GM12878 (cell line): ENCODE results near the gene CNTNAP5. TPM values are rescaled to one million over a fixed set of nuclear protein-coding genes. Genes with fewer than 3 reads are reported as not detected.

Experiments
- ATAC-seq: fragments of 200-7000 bp; cut with Tn5 transposase; 3 replicates; pipeline ENCODE4 v1.9.1; 2020; ENCODE audit warnings: mild to moderate bottlenecking, moderate library complexity
- BruUV-seq: library from RNA; stranded (reverse); fragments of 400-500 nt; replicated peaks from 2 replicates; lab custom pipeline; 2021; lab: Mats Ljungman, UMichigan
- CTCF ChIA-PET: fragments of 300-600 bp; sonication (Branson Sonifier 250); formaldehyde crosslinking; extraction: SDS; loops from one replicate; lab custom pipeline; 2021; ENCODE audit warnings: inconsistent platforms; lab: Yijun Ruan, JAX
- POLR2A ChIA-PET: fragments of 350-600 bp; formaldehyde crosslinking; extraction: SDS; loops from one replicate; lab custom pipeline; 2021; ENCODE audit warnings: inconsistent platforms; lab: Charles Lee
- RAD21 ChIA-PET: fragments of 300-600 bp; sonication (Branson Sonifier 250); formaldehyde crosslinking; loops from one replicate; lab custom pipeline; 2023; ENCODE audit warnings: antibody characterized with exemption; ENCODE audit not compliant: unreplicated experiment; lab: Charles Lee
- SMC1A ChIA-PET: fragments of 300-600 bp; sonication (Branson Sonifier 250); formaldehyde crosslinking; loops from one replicate; lab custom pipeline; 2023; ENCODE audit not compliant: unreplicated experiment, uncharacterized antibody; lab: Charles Lee
- DNase-seq: peaks from one replicate; pipeline ENCODE4 v3.0.0-alpha.2; 2011; ENCODE audit warnings: low read depth, low spot score
- FAIRE-seq: peaks from 3 replicates; lab custom pipeline; 2011; peaks lifted over from hg19 to GRCh38; lab: Jason Lieb, UNC
- H2AFZ ChIP-seq: 2 replicates; pipeline ENCODE4 v1.6.0; 2011; ENCODE audit warnings: low read depth, low read length, control low read depth; ENCODE audit not compliant: control insufficient read depth
- H3K27ac ChIP-seq: 2 replicates; pipeline ENCODE4 v1.5.1; 2011; ENCODE audit warnings: control low read depth; ENCODE audit not compliant: control insufficient read depth, insufficient read depth
- H3K27me3 ChIP-seq, 2 experiments: replicated peaks in 1 of 2; 2 replicates each; pipeline versions ENCODE4 v1.6.0 to v1.6.1; 2011; ENCODE audit warnings: low read length in 1 of 2; ENCODE audit not compliant: control insufficient read depth in 2 of 2, insufficient read depth in 2 of 2
- H3K36me3 ChIP-seq, 2 experiments: 2 replicates each; pipeline ENCODE4 v1.5.1; 2011; ENCODE audit warnings: low read length in 1 of 2; ENCODE audit not compliant: control insufficient read depth in 2 of 2, insufficient read depth in 2 of 2
- H3K4me1 ChIP-seq: 2 replicates; pipeline ENCODE4 v1.6.1; 2011; ENCODE audit warnings: mild to moderate bottlenecking, low read length, moderate library complexity, mixed read lengths; ENCODE audit not compliant: control insufficient read depth, insufficient read depth
- H3K4me2 ChIP-seq: 2 replicates; pipeline ENCODE4 v1.6.0; 2011; ENCODE audit warnings: control low read depth; ENCODE audit not compliant: control insufficient read depth, insufficient read depth
- H3K4me3 ChIP-seq: fragments of 200-600 bp; sonication (generic); 2 replicates; pipeline ENCODE4 v1.5.1; 2016
- H3K79me2 ChIP-seq: 2 replicates; pipeline ENCODE4 v1.6.0; 2011; ENCODE audit warnings: low read length; ENCODE audit not compliant: control insufficient read depth, insufficient read depth
- H3K9ac ChIP-seq: 2 replicates; pipeline ENCODE4 v1.8.0; 2011; ENCODE audit warnings: low read length, control low read depth, mixed read lengths; ENCODE audit not compliant: control insufficient read depth, insufficient read depth
- H3K9me3 ChIP-seq: replicated peaks from 3 replicates; pipeline ENCODE4 v1.5.1; 2011; ENCODE audit warnings: mild to moderate bottlenecking, low read length; ENCODE audit not compliant: control insufficient read depth, insufficient read depth
- H4K20me1 ChIP-seq: 2 replicates; pipeline ENCODE4 v1.6.0; 2011; ENCODE audit not compliant: control insufficient read depth, insufficient read depth
- CBX3 ChIP-seq: fragments of 200-600 bp; sonication (generic); IDR thresholded peaks from 2 replicates; pipeline ENCODE4 v1.6.1; 2016; ENCODE audit warnings: low read depth, borderline replicate concordance
- HDGF ChIP-seq: fragments of 450-650 bp; IDR thresholded peaks from 2 replicates; pipeline ENCODE4 v1.6.1; 2016; ENCODE audit warnings: antibody characterized with exemption
- KAT2A ChIP-seq: conservative IDR thresholded peaks from 2 replicates; pipeline ENCODE4 v1.6.1; 2011; ENCODE audit warnings: low read depth, low read length; ENCODE audit not compliant: control insufficient read depth
- NFXL1 ChIP-seq: fragments of 450-650 bp; IDR thresholded peaks from 2 replicates; pipeline ENCODE4 v1.6.1; 2017; ENCODE audit warnings: antibody characterized with exemption, mild to moderate bottlenecking, borderline replicate concordance
- SRF ChIP-seq, 2 experiments: IDR thresholded peaks; 2 replicates each; pipeline ENCODE4 v1.6.1; 2011; ENCODE audit warnings: low read depth in 2 of 2, low read length in 2 of 2, mild to moderate bottlenecking in 1 of 2, moderate library complexity in 1 of 2
- ZNF217 ChIP-seq: fragments of 450-650 bp; IDR thresholded peaks from 2 replicates; pipeline ENCODE4 v1.6.1; 2017; ENCODE audit warnings: antibody characterized with exemption, mild to moderate bottlenecking
- WGBS: methylation state at CpG from one replicate; pipeline ENCODE4 v1.1.6; 2016; ENCODE audit warnings: low lambda C conversion rate; ENCODE audit not compliant: insufficient replicate concordance, insufficient coverage; ENCODE audit errors: missing lambda C conversion rate; 5-methylcytosine and 5-hydroxymethylcytosine counted together
- in situ Hi-C: fragments of 300-500 bp; cut with MboI; formaldehyde crosslinking; loops from 9 replicates; pipeline ENCODE4 v1.14.3; 2018; ENCODE audit warnings: mixed read lengths
- intact Hi-C: fragments of 100-400 bp; cut with micrococcal nuclease; formaldehyde crosslinking; loops from one replicate; pipeline ENCODE4 v1.14.2; 2022; ENCODE audit not compliant: unreplicated experiment
- polyA plus RNA-seq, 11 experiments: library from polyadenylated mRNA; depleted of rRNA in 4 of 11; unstranded in 6 of 11; stranded (reverse) in 5 of 11; fragments of >200 nt; fragmentation: Nextera tagmentation in 4 of 11; fragmentation: Illumina TruSeq in 1 of 11; extraction: Ambion mirVana in 4 of 11; extraction: Trizol in 1 of 11; gene quantifications; 1 replicate in 1 of 11; 2 replicates in 10 of 11; pipeline versions ENCODE4 v1.2.1 to v1.2.3, GENCODE V29; 2011 to 2016; ENCODE audit warnings: inconsistent platforms in 2 of 11, missing spikeins in 2 of 11, low read depth in 1 of 11
- total RNA-seq, 4 experiments: library from RNA; depleted of rRNA in 3 of 4; stranded (reverse); fragments of >200 nt in 3 of 4; fragmentation: Illumina TruSeq in 1 of 4; extraction: Trizol in 1 of 4; gene quantifications; 2 replicates each; pipeline versions ENCODE4 v1.2.1 to v1.2.3, GENCODE V29; 2013 to 2021
- TF ChIP-seq, protein P1 (sequence below): fragments of 450-650 bp; IDR thresholded peaks from 2 replicates; pipeline ENCODE4 v1.6.1; 2016; ENCODE audit warnings: mild to moderate bottlenecking, moderate library complexity, borderline replicate concordance
- TF ChIP-seq, protein P2 (sequence below): fragments of 450-650 bp; IDR thresholded peaks from 2 replicates; pipeline ENCODE4 v1.6.1; 2017; ENCODE audit warnings: mild to moderate bottlenecking
- TF ChIP-seq, protein P3 (sequence below): fragments of 450-650 bp; IDR thresholded peaks from 2 replicates; pipeline ENCODE4 v1.6.1; 2016; ENCODE audit warnings: mild to moderate bottlenecking
- TF ChIP-seq, protein P4 (sequence below): IDR thresholded peaks from 2 replicates; pipeline ENCODE4 v1.6.1; 2012; ENCODE audit warnings: improper control_type of control experiment, low read depth, low read length; ENCODE audit not compliant: insufficient replicate concordance

CNTNAP5 gene
- total and polyA plus RNA-seq, 10 of the 15 experiments (the other 5 are each of a cell fraction or from before 2014, with no cell fraction given): not detected

DNA sequence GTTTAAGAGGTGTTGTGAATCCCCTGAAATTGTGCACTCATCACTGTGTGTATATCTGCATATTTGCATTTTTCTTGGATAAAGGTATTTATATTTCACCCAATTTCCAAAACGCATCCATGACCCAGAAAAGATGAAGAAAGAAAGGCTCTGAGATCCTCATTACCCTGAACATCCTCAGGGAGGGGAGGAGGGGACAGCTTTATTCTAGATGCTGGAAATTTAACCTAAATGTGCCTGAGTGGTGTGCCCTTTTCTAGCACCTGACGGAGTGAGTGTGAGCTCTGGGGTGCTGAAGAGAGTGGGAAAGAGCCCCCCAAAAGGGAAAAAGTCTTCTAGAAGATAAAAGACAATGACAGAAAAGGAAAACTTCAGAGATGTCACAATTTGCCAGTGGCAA, 20.8 kb downstream of the CNTNAP5 start (continued):
- TF ChIP-seq, protein P1, sequence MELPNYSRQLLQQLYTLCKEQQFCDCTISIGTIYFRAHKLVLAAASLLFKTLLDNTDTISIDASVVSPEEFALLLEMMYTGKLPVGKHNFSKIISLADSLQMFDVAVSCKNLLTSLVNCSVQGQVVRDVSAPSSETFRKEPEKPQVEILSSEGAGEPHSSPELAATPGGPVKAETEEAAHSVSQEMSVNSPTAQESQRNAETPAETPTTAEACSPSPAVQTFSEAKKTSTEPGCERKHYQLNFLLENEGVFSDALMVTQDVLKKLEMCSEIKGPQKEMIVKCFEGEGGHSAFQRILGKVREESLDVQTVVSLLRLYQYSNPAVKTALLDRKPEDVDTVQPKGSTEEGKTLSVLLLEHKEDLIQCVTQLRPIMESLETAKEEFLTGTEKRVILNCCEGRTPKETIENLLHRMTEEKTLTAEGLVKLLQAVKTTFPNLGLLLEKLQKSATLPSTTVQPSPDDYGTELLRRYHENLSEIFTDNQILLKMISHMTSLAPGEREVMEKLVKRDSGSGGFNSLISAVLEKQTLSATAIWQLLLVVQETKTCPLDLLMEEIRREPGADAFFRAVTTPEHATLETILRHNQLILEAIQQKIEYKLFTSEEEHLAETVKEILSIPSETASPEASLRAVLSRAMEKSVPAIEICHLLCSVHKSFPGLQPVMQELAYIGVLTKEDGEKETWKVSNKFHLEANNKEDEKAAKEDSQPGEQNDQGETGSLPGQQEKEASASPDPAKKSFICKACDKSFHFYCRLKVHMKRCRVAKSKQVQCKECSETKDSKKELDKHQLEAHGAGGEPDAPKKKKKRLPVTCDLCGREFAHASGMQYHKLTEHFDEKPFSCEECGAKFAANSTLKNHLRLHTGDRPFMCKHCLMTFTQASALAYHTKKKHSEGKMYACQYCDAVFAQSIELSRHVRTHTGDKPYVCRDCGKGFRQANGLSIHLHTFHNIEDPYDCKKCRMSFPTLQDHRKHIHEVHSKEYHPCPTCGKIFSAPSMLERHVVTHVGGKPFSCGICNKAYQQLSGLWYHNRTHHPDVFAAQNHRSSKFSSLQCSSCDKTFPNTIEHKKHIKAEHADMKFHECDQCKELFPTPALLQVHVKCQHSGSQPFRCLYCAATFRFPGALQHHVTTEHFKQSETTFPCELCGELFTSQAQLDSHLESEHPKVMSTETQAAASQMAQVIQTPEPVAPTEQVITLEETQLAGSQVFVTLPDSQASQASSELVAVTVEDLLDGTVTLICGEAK: no peak

DNA sequence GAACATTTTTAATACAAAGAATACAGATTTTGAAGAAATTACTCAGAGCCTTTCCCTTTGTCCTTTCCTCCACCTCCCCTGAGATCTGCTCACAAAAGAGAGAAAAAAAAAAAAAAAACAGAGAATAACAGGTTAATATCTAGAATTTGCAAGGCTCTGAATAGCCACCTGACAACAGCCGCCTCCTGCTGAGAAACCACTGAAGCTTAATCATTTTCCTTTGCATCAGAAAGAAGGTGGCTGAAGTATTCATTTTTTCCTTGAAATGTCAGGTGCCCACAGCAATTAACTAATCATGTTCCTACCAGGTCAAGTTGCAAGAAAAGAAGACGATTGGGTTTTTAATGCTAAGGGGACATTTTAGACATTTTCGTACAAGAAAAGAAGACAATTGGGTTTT, 21.2 kb downstream of the CNTNAP5 start:
- no peak for ATAC-seq
- intact Hi-C loops (no loop called here), in situ Hi-C loops (no loop called here)
- BruUV-seq: no TSS peak
- no peak for DNase-seq
- ChIA-PET RAD21 (no interaction called here), POLR2A (no interaction called here), SMC1A (no interaction called here), CTCF (no interaction called here)
- Histone ChIP-seq H4K20me1 (no peaks in the 10 kb centered on the region), H3K79me2 (no peaks in the 10 kb centered on the region), H3K9ac (no peak overlapping the region), H3K4me1 (no peaks in the 10 kb centered on the region), H3K27me3 (no peaks in the 10 kb centered on the region), H2AFZ (no peak overlapping the region), H3K4me3 (no peak overlapping the region), H3K4me2 (no peak overlapping the region), H3K27ac (no peak overlapping the region), H3K9me3 (no peaks in the 10 kb centered on the region), H3K36me3 (no peaks in the 10 kb centered on the region)
- WGBS: 26% methylated on average over 3 of the region's 3 CpGs
- no peak for FAIRE-seq
- TF ChIP-seq CBX3 (no peak), HDGF (no peak), KAT2A (no peak), ZNF217 (no peak), SRF (IDR thresholded peaks at IDR 0.05; ENCODE audit: low read depth in 2 of 2, low read length in 2 of 2) (no peak), NFXL1 (no peak)
- TF ChIP-seq, protein P2, sequence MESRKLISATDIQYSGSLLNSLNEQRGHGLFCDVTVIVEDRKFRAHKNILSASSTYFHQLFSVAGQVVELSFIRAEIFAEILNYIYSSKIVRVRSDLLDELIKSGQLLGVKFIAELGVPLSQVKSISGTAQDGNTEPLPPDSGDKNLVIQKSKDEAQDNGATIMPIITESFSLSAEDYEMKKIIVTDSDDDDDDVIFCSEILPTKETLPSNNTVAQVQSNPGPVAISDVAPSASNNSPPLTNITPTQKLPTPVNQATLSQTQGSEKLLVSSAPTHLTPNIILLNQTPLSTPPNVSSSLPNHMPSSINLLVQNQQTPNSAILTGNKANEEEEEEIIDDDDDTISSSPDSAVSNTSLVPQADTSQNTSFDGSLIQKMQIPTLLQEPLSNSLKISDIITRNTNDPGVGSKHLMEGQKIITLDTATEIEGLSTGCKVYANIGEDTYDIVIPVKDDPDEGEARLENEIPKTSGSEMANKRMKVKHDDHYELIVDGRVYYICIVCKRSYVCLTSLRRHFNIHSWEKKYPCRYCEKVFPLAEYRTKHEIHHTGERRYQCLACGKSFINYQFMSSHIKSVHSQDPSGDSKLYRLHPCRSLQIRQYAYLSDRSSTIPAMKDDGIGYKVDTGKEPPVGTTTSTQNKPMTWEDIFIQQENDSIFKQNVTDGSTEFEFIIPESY: no peak
- TF ChIP-seq, protein P3, sequence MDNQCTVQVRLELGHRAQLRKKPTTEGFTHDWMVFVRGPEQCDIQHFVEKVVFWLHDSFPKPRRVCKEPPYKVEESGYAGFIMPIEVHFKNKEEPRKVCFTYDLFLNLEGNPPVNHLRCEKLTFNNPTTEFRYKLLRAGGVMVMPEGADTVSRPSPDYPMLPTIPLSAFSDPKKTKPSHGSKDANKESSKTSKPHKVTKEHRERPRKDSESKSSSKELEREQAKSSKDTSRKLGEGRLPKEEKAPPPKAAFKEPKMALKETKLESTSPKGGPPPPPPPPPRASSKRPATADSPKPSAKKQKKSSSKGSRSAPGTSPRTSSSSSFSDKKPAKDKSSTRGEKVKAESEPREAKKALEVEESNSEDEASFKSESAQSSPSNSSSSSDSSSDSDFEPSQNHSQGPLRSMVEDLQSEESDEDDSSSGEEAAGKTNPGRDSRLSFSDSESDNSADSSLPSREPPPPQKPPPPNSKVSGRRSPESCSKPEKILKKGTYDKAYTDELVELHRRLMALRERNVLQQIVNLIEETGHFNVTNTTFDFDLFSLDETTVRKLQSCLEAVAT: no peak
- TF ChIP-seq, protein P4, sequence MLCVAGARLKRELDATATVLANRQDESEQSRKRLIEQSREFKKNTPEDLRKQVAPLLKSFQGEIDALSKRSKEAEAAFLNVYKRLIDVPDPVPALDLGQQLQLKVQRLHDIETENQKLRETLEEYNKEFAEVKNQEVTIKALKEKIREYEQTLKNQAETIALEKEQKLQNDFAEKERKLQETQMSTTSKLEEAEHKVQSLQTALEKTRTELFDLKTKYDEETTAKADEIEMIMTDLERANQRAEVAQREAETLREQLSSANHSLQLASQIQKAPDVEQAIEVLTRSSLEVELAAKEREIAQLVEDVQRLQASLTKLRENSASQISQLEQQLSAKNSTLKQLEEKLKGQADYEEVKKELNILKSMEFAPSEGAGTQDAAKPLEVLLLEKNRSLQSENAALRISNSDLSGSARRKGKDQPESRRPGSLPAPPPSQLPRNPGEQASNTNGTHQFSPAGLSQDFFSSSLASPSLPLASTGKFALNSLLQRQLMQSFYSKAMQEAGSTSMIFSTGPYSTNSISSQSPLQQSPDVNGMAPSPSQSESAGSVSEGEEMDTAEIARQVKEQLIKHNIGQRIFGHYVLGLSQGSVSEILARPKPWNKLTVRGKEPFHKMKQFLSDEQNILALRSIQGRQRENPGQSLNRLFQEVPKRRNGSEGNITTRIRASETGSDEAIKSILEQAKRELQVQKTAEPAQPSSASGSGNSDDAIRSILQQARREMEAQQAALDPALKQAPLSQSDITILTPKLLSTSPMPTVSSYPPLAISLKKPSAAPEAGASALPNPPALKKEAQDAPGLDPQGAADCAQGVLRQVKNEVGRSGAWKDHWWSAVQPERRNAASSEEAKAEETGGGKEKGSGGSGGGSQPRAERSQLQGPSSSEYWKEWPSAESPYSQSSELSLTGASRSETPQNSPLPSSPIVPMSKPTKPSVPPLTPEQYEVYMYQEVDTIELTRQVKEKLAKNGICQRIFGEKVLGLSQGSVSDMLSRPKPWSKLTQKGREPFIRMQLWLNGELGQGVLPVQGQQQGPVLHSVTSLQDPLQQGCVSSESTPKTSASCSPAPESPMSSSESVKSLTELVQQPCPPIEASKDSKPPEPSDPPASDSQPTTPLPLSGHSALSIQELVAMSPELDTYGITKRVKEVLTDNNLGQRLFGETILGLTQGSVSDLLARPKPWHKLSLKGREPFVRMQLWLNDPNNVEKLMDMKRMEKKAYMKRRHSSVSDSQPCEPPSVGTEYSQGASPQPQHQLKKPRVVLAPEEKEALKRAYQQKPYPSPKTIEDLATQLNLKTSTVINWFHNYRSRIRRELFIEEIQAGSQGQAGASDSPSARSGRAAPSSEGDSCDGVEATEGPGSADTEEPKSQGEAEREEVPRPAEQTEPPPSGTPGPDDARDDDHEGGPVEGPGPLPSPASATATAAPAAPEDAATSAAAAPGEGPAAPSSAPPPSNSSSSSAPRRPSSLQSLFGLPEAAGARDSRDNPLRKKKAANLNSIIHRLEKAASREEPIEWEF: no peak
